CD4-positive, alpha-beta T cell treated with Interleukin-10 for 1 hour (primary cell): Measurements from ENCODE around the gene INTS13.
"Not testable (repeated sequence)": the region's sequence is repeated elsewhere in the genome, so short reads cannot be mapped to it uniquely, and the experiment has no call there.

Source experiments
- DNase-seq: peaks from one replicate; pipeline ENCODE4 v3.0.0-alpha.2; 2020

The INTS13 gene

GRCh38 chr12:26929590-26929989 lies 8.2 kb downstream of the INTS13 start:
- no peak for DNase-seq

- no peak for DNase-seq
Observed at GRCh38 chr12:26928661-26929060, 9.1 kb downstream of the INTS13 start.

GRCh38 chr12:26921886-26922285 lies 15.9 kb downstream of the INTS13 start:
- DNase-seq = no peak

GRCh38 chr12:26919216-26919555 lies 18.6 kb downstream of the INTS13 start:
- no peak for DNase-seq

GRCh38 chr12:26918321-26919215 lies 19.2 kb downstream of the INTS13 start:
- DNase-seq = no peak

- DNase-seq = no peak
Observed at GRCh38 chr12:26906704-26907103, 31.1 kb downstream of the INTS13 start.

GRCh38 chr12:26906024-26906423 lies 31.8 kb downstream of the INTS13 start:
- DNase-seq = no peak

- not testable (repeated sequence) for DNase-seq
Observed at GRCh38 chr12:26903396-26903795, 34.4 kb downstream of the INTS13 start.

- no peak for DNase-seq
Observed at GRCh38 chr12:26896913-26897312, 40.9 kb downstream of the INTS13 start.

- no peak for DNase-seq
Observed at GRCh38 chr12:26895672-26896071, 42.1 kb downstream of the INTS13 start.

GRCh38 chr12:26891704-26892103 lies 46.1 kb downstream of the INTS13 start:
- DNase-seq = no peak

- DNase-seq = no peak
Observed at GRCh38 chr12:26890784-26891183, 47.0 kb downstream of the INTS13 start.

- DNase-seq = peak; percentile 89
Observed at GRCh38 chr12:26884765-26885576, 52.8 kb downstream of the INTS13 start.

GRCh38 chr12:26880625-26881024 lies 57.2 kb downstream of the INTS13 start:
- no peak for DNase-seq

GRCh38 chr12:26878661-26879119 lies 59.1 kb downstream of the INTS13 start:
- no peak for DNase-seq

GRCh38 chr12:26874501-26875296 lies 63.1 kb downstream of the INTS13 start:
- DNase-seq = no peak

- no peak for DNase-seq
Observed at GRCh38 chr12:26872625-26873024, 65.2 kb downstream of the INTS13 start.

GRCh38 chr12:26871985-26872384 lies 65.8 kb downstream of the INTS13 start:
- no peak for DNase-seq

- DNase-seq = no peak
Observed at GRCh38 chr12:26870491-26871419, 67.0 kb downstream of the INTS13 start.

GRCh38 chr12:26869908-26870459 lies 67.8 kb downstream of the INTS13 start:
- no peak for DNase-seq

- DNase-seq = no peak
Observed at GRCh38 chr12:26869104-26869494, 68.7 kb downstream of the INTS13 start.
